Urinary bladder (tissue), 4 donors: ENCODE measurements around the gene DYNC1I1. TPM values are rescaled to one million over a fixed set of nuclear protein-coding genes. Genes with fewer than 3 reads are reported as not detected.

Experiments used
- DNase-seq: peaks from one replicate; pipeline ENCODE4 v3.0.0-alpha.2; 2015; ENCODE audit errors: extremely low spot score
- H3K27ac ChIP-seq: one replicate; pipeline ENCODE4 v1.5.1; 2013; ENCODE audit warnings: low read depth, mild to moderate bottlenecking, moderate library complexity
- H3K36me3 ChIP-seq: one replicate; pipeline ENCODE4 v1.6.1; 2013; ENCODE audit warnings: mild to moderate bottlenecking, moderate library complexity; ENCODE audit not compliant: insufficient read depth
- H3K4me1 ChIP-seq: one replicate; pipeline ENCODE4 v1.6.1; 2013; ENCODE audit warnings: mild to moderate bottlenecking, moderate library complexity; ENCODE audit not compliant: insufficient read depth
- H3K4me3 ChIP-seq: one replicate; pipeline ENCODE4 v1.5.1; 2013; ENCODE audit warnings: low read depth, low read length
- WGBS: extraction: QIAGEN DNeasy Blood & Tissue Kit; methylation state at CpG from one replicate; pipeline ENCODE4 v1.1.7; 2013; 5-methylcytosine and 5-hydroxymethylcytosine counted together
- polyA plus RNA-seq: library from polyadenylated mRNA; stranded (reverse); fragments of 200-250 nt; gene quantifications from one replicate; pipeline ENCODE4 v1.2.3, GENCODE V29; 2013
- total RNA-seq: library from RNA; depleted of rRNA; stranded (reverse); fragments of >200 nt; gene quantifications from one replicate; pipeline ENCODE4 v1.2.3, GENCODE V29; 2014
- donor health status: healthy with polysubstance abuse.
- donor health status: healthy.

Gene DYNC1I1
- total and polyA plus RNA-seq, 2 donors = 2.2 to 34.4 TPM

DNA sequence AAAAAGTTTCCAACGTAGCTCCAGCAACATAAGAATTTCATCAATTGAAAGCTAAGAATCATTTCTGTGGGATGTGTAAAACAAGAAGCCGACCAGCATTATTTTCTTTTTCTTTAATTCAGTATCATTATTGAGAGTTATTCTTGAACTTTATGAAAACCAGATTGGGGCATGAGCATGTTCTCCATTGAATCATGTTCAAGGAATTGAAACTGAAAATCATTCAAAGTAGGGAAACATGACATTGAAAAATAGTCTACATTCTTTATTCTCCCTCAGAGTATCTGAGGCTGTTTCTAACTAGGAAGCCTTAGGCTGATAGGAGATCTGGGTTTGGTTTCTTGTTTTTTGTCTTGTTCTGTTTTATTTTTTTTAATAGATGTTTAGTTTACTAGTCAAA is 253.7 kb downstream of the DYNC1I1 start:
- 87% methylated on average over 2 of the region's 2 CpGs for WGBS
- DNase-seq = no peak
- H3K4me1 ChIP-seq = no peaks in the 10 kb centered on the region

DNA sequence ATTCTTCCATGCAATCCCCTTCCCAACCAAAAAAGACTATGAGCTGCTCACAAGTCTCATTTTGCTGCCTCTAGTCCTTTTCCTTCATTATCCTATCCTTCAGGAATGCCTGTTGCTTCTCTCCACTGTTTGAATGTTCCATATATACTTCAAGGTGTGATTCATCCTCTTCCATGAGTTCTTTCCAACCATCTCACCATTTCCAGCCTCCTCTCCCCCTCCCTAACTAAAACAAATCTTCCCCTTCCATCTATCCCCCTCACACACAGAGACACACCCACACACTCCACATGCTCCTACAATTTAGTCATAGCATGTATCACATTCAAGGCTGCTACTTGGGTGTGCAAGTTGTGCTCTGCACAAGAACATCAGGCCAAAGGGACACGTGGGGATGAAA is 254.3 kb downstream of the DYNC1I1 start:
- Histone ChIP-seq H3K4me1 (no peaks in the 10 kb centered on the region), H3K27ac (no peak overlapping the region), H3K4me3 (no peak overlapping the region), H3K36me3 (no peaks in the 10 kb centered on the region)
- no peak for DNase-seq
- WGBS = 70% methylated on average over 1 of the region's 1 CpG

More for the DNA sequence above, 253.7 kb downstream of the DYNC1I1 start:
- no peak overlapping the region for H3K27ac ChIP-seq
- no peaks in the 10 kb centered on the region for H3K36me3 ChIP-seq
- no peak overlapping the region for H3K4me3 ChIP-seq

DNA sequence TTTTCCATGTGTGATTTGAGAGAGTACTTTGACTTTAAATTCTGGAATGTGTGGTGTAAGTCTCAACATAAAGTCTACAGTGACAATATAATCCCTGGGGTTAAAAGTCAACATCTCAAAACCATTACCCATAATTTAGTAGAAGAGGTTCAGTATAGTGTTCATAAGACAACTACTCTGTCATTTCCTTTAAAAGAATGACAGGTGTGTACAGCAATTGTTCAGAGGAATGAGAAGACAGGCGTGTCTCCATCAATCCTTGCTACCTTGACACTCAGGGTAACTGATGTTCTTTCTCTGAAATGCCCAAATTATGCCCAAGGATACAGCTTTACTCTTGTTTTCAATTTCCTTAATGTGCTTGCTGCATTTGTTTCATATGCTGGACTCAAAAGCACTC is 256.4 kb downstream of the DYNC1I1 start:
- 83% methylated on average over 1 of the region's 1 CpG for WGBS

DNA sequence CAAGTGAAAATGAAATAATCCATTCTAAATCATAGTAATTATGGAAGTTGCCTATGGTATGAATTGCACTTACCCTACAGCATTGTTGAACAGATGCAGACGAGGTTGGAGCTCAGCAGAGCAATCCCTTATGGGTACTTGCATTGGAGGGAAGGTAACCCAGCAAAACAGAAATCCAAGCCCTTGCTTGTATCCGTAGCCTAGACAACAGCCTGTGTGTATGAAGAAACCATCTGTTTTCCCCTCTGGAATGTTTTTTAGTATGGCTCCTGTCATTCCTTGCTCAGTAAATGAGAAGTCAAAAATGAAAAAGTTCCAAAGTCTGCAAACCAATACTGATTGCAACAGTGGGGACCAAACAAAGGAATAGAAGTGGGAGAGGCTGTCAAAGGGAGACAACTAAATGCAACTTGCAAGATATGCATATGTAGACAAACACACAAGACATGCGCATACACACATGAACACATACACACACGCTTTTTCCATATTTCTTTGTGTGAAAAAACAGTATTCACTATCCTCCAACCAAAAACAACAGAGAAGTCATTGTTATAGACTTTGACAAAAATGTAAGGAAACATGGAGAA is 260.8 kb downstream of the DYNC1I1 start:
- Histone ChIP-seq H3K4me3 (no peak overlapping the region), H3K36me3 (no peaks in the 10 kb centered on the region), H3K27ac (no peak overlapping the region), H3K4me1 (no peaks in the 10 kb centered on the region)
- WGBS = 80% methylated on average over 4 of the region's 4 CpGs
- DNase-seq = no peak

More for the DNA sequence above, 256.4 kb downstream of the DYNC1I1 start:
- Histone ChIP-seq H3K27ac (no peak overlapping the region), H3K4me1 (no peaks in the 10 kb centered on the region), H3K4me3 (no peak overlapping the region), H3K36me3 (no peaks in the 10 kb centered on the region)
- no peak for DNase-seq

DNA sequence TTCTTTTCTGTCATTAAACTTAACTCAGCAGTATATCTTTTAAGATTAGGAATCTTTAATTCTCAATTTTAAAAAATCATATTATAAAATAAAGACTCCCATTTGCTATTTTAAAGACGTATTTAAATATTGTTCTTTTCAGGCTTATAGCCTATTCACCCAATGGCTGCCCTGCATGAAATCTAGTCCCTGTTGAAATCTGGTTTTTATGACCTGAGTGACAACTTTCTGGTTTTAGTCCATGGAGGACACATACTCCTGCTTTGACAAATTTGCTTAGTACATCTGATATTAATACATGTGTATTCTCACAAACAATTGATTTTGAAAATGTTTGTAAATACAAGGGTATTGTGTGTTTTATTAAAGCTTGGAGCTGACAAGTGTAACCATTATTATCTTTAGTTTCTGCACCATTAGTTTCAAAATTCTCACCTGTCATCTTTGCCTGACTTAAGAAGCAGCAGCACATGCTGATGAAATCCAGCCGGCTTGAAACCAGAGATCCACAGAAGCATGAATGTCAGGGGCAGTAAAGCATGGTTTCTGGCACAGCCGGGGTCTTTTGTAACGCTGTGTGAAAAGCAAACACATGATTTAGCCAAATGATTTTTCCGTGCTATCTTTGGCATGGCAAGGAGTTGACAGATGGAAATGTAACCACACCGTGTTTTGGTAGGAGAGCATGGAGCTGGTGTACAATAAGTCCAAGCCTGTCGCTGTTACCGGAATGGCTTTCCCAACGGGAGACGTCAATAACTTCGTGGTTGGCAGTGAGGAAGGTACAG is 262.8 kb downstream of the DYNC1I1 start:
- no peak for DNase-seq
- 57% methylated on average over 11 of the region's 11 CpGs for WGBS

DNA sequence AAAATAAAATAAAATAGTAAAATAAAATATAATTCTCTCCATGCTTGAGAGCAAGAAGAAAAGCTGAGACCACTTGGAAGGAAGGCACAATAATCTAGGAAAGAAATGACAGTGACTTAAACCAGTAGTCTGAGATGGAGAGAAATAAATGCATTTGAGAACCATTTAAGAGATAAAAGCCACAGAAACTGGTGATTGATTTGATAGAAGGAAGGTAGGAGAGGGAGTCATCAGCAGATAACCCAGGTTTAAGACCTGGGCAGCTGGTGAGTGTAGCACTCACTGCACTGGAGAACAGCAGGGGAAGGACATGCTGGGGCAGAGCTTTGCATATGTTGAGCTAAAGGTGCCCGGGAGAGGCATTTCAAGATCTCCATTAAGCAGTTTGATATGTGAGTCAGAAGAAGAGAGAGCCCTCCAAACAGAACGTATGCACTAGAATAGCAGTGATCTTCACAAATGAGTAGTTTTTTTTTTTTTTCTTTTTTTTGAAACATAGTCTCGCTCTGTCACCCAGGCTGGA is 268.0 kb downstream of the DYNC1I1 start:
- H3K4me1 ChIP-seq = no peaks in the 10 kb centered on the region
- no peak for DNase-seq
- no peak overlapping the region for H3K27ac ChIP-seq
- H3K4me3 ChIP-seq = no peak overlapping the region
- H3K36me3 ChIP-seq = no peaks in the 10 kb centered on the region
- 66% methylated on average over 3 of the region's 3 CpGs for WGBS

More for the DNA sequence above, 262.8 kb downstream of the DYNC1I1 start:
- Histone ChIP-seq H3K36me3 (no peaks in the 10 kb centered on the region), H3K4me1 (no peaks in the 10 kb centered on the region), H3K27ac (no peak overlapping the region), H3K4me3 (no peak overlapping the region)

DNA sequence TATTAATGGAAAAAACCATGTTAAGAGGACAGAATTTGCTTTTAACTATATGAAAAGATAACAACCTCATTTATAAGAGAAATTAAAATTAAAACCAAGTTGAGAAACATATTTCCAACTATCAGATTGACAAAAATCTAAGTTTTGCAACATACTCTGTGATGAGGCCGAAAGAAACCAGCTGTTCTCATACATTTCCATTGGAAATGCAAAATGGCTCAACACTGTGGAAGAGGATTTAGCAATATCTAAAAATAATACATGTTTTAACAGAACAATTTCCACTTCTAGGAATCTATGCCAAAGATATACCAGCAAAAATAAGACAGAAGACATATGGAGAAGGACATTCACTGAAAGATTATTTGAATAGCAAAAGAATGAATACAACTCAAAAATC is 268.8 kb downstream of the DYNC1I1 start:
- WGBS = 78% methylated on average over 1 of the region's 1 CpG
- Histone ChIP-seq H3K36me3 (no peaks in the 10 kb centered on the region), H3K27ac (no peak overlapping the region), H3K4me3 (no peak overlapping the region), H3K4me1 (no peaks in the 10 kb centered on the region)
- DNase-seq = no peak

DNA sequence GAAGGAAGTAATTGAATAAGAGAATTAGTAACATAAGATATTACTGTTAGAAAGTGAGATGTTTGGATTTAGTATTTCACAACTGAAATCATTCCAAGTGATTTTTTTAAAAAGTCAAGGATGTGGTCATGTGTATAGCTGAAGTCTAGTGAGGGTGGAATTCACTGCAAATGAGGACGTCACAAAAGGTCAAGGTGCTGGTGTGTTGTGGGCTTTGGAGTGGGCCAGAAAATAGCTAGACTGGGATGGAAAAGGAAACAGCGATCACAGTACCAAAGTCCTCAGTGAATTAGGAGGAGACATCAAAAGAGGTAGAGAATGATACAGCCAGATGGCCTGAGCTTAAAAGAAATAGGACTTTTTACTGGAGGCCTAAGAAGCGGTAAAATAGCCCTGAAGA is 272.8 kb downstream of the DYNC1I1 start:
- no peaks in the 10 kb centered on the region for H3K36me3 ChIP-seq
- 84% methylated on average over 3 of the region's 3 CpGs for WGBS
- no peak for DNase-seq
- no peaks in the 10 kb centered on the region for H3K4me1 ChIP-seq
- no peak overlapping the region for H3K27ac ChIP-seq
- H3K4me3 ChIP-seq = no peak overlapping the region

DNA sequence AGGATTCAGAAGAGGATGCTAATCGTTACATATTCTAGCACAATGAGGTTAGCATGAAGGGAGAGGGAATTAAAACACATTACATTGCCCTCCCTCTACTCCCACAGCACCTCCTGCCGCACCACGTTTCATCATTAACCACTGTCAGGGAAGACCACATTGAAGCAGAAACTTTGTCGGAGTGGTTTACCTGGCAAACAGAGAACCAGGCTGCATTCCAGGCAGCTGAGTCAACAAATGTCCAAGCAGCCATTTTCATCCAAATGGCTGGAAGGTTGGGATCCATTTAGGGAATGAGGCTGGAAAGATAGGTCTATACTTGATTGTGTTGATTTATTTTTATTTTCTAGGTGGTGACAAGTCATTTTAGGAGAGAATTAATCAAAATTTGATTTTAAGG is 273.6 kb downstream of the DYNC1I1 start:
- no peak overlapping the region for H3K27ac ChIP-seq
- H3K4me3 ChIP-seq = no peak overlapping the region
- no peak for DNase-seq
- no peaks in the 10 kb centered on the region for H3K36me3 ChIP-seq
- no peaks in the 10 kb centered on the region for H3K4me1 ChIP-seq
- 81% methylated on average over 4 of the region's 4 CpGs for WGBS

DNA sequence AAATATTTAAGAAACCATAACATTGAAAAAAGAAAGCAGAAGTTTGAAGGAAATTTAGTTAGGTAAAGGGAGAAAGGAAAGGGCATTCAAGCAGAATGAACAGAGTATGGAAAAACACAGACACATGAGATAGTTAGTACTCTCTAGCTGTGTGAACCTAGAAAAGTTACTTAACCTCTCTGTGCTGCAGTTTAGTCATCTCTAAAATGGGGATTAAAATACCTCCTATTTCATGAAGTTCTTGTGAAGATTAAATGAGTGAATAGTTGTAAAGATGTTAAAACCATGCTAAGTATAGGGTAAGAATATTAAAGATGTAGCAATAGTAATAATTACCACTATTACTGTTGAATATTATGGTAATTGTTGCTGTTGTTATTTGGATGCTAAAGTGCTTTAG is 279.9 kb downstream of the DYNC1I1 start:
- no peak for DNase-seq
- Histone ChIP-seq H3K36me3 (no peaks in the 10 kb centered on the region), H3K4me3 (no peak overlapping the region), H3K4me1 (no peaks in the 10 kb centered on the region), H3K27ac (no peak overlapping the region)

DNA sequence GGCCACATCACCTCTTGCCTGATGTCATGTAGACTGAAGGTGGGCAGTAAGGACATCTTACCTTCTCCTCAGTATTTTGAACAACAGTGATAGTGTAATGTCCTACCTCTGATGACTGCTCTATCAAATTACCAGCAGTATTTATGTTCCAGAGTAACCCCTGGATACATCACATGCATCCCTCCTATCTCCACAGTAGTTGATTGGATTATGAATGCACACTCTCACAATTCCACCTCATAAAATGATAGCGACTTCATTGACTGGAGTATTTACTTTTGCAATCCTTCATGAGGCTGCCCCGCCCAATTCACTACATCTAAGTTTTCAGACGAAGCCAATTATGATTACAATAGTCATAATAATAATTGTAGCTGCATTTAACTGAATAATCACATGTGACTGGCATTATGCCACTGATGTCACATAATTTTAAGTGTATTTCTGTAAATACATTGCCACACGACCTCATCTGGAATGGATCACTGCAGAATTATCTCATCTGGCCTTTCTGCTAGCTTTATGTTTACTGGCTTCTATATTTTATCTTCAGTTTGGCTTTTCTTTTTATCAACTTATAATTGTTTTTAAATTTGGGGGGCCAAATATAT is 280.6 kb downstream of the DYNC1I1 start:
- no peak for DNase-seq
- Histone ChIP-seq H3K36me3 (no peaks in the 10 kb centered on the region), H3K4me1 (no peaks in the 10 kb centered on the region), H3K27ac (no peak overlapping the region), H3K4me3 (no peak overlapping the region)
- 34% methylated on average over 4 of the region's 4 CpGs for WGBS

DNA sequence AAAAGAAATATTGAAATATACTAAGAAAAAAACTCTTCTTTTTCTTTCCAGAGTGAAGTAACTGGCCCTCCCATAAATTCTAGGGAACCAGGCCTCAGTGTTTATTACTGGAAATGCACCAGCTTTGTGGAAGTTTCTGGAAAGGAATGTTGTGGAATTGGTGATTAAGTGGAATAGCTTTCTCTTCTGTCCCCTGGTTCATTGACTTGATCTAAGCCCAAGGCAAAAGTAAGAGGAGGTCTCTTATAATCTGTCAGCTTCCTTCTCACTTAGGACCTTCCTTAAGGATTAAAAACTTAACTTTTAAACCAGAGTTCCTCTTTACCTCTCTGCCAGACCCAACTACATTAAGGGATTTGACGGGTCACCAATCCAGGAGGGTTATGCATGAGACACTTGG is 283.4 kb downstream of the DYNC1I1 start:
- no peak for DNase-seq
- Histone ChIP-seq H3K4me3 (no peak overlapping the region), H3K27ac (no peak overlapping the region), H3K36me3 (no peaks in the 10 kb centered on the region), H3K4me1 (no peaks in the 10 kb centered on the region)
- WGBS = 80% methylated on average over 1 of the region's 1 CpG

DNA sequence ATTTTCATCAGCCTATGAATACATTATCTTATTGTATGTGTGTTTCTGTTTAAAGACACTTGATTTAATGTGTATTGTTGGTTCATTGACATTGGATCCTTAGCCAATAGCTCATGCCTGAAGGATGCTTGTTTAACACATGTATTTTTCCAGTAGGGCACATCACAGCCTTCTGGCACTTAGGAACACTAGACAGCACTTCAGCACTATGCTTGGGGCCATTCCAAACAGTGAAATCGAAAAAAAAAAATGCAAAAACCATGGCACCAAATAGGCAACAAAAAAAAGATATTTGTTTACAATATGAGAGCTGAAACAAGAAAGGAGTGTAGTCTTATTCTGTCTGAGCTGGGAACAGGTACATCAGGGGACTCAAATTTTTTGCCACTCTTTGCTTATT is 286.7 kb downstream of the DYNC1I1 start:
- Histone ChIP-seq H3K4me3 (no peak overlapping the region), H3K27ac (no peak overlapping the region), H3K4me1 (no peaks in the 10 kb centered on the region), H3K36me3 (no peaks in the 10 kb centered on the region)
- DNase-seq = no peak
- 71% methylated on average over 1 of the region's 1 CpG for WGBS

DNA sequence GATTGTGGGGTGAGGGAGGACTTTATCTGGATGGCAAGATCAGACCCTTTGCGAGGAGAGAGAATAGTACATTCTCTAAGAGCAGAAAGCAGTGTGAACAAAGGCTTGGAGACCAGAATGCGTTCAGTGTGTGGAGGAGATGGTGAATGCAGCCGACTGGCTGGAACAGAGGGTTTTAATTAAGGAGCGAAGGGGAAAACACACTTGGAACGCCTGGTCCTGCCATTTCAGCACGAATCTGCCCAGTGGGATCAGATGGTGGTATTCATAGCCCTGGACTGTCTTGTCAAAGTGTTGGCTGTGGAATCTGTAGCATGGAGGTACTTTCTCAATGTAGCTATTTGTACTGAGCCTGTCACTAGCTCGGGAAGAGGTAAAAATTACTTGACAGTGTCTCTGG is 288.7 kb downstream of the DYNC1I1 start:
- no peak for DNase-seq
- Histone ChIP-seq H3K36me3 (no peaks in the 10 kb centered on the region), H3K27ac (no peak overlapping the region), H3K4me3 (no peak overlapping the region), H3K4me1 (no peaks in the 10 kb centered on the region)
- WGBS = 61% methylated on average over 7 of the region's 7 CpGs
